Neuronal stem cell (in vitro differentiated cells): Measurements from ENCODE around the gene ZNF169.
"Not testable (repeated sequence)": the region's sequence is repeated elsewhere in the genome, so short reads cannot be mapped to it uniquely, and the experiment has no call there.

Experiments
- DNase-seq: peaks from one replicate; pipeline ENCODE4 v3.0.0-alpha.2; 2013; ENCODE audit warnings: low spot score
- H2AFZ ChIP-seq: one replicate; pipeline ENCODE4 v1.6.1; 2013; ENCODE audit warnings: mild to moderate bottlenecking, low read length, inconsistent platforms
- H2AK5ac ChIP-seq: 2 replicates; pipeline ENCODE4 v1.6.1; 2013; ENCODE audit warnings: low read depth, mild to moderate bottlenecking, inconsistent platforms, low read length, moderate library complexity, mixed read lengths
- H2BK120ac ChIP-seq: 2 replicates; pipeline ENCODE4 v1.6.1; 2013; ENCODE audit warnings: low read depth, mild to moderate bottlenecking, inconsistent platforms, low read length, moderate library complexity, mixed read lengths
- H2BK12ac ChIP-seq: one replicate; pipeline ENCODE4 v1.6.1; 2013; ENCODE audit warnings: low read length, inconsistent platforms
- H2BK15ac ChIP-seq: 2 replicates; pipeline ENCODE4 v1.6.1; 2013; ENCODE audit warnings: mild to moderate bottlenecking, low read length, inconsistent platforms, mixed read lengths
- H2BK5ac ChIP-seq: one replicate; pipeline ENCODE4 v1.6.1; 2013; ENCODE audit warnings: inconsistent platforms, mild to moderate bottlenecking, low read length, moderate library complexity
- H3K14ac ChIP-seq: one replicate; pipeline ENCODE4 v1.6.1; 2013; ENCODE audit warnings: low read length, inconsistent platforms
- H3K18ac ChIP-seq: 2 replicates; pipeline ENCODE4 v1.6.1; 2013; ENCODE audit warnings: low read length, inconsistent platforms
- H3K23ac ChIP-seq: 2 replicates; pipeline ENCODE4 v1.6.1; 2013; ENCODE audit warnings: low read depth, mild to moderate bottlenecking, mixed read lengths, low read length, inconsistent platforms; ENCODE audit not compliant: poor library complexity
- H3K27ac ChIP-seq: replicated peaks from 3 replicates; pipeline ENCODE4 v1.5.1; 2013; ENCODE audit warnings: low read length, inconsistent platforms
- H3K27me3 ChIP-seq, 3 experiments: 2 replicates each; pipeline ENCODE4 v1.6.1; 2013; ENCODE audit warnings: low read length in 3 of 3, mild to moderate bottlenecking in 2 of 3, inconsistent platforms in 1 of 3, low read depth in 1 of 3, mixed read lengths in 1 of 3, moderate library complexity in 1 of 3; ENCODE audit not compliant: control insufficient read depth in 3 of 3, insufficient read depth in 3 of 3
- H3K36me3 ChIP-seq, 2 donors: replicated peaks in 1 of 2; 2 replicates each; pipeline ENCODE4 v1.6.1; 2013; ENCODE audit warnings: low read length in 2 of 2; ENCODE audit not compliant: control insufficient read depth in 2 of 2, insufficient read depth in 2 of 2
- H3K4ac ChIP-seq: 2 replicates; pipeline ENCODE4 v1.6.1; 2013; ENCODE audit warnings: inconsistent platforms, mild to moderate bottlenecking, low read length, moderate library complexity
- H3K4me1 ChIP-seq, 2 donors: 1 replicate in 1 of 2; 2 replicates in 1 of 2; pipeline ENCODE4 v1.6.1; 2013; ENCODE audit warnings: low read length in 2 of 2, low read depth in 1 of 2; ENCODE audit not compliant: control insufficient read depth in 2 of 2, insufficient read depth in 1 of 2
- H3K4me2 ChIP-seq: one replicate; pipeline ENCODE4 v1.6.1; 2013; ENCODE audit warnings: mild to moderate bottlenecking, low read length, inconsistent platforms; ENCODE audit not compliant: insufficient read depth, poor library complexity, severe bottlenecking
- H3K4me3 ChIP-seq, 2 donors: 2 replicates each; pipeline ENCODE4 v1.5.1; 2013; ENCODE audit warnings: low read length in 2 of 2, mild to moderate bottlenecking in 2 of 2, inconsistent platforms in 1 of 2, moderate library complexity in 1 of 2
- H3K79me1 ChIP-seq: one replicate; pipeline ENCODE4 v1.6.1; 2013; ENCODE audit warnings: low read depth, mild to moderate bottlenecking, inconsistent platforms, low read length, moderate library complexity
- H3K9ac ChIP-seq: one replicate; pipeline ENCODE4 v1.6.1; 2013; ENCODE audit warnings: mild to moderate bottlenecking, low read depth, low read length, inconsistent platforms; ENCODE audit not compliant: poor library complexity
- H3K9me3 ChIP-seq, 2 donors: replicated peaks in 1 of 2; 2 replicates each; pipeline versions ENCODE3 to v1.6.1; 2013; ENCODE audit warnings: low read length in 2 of 2, mild to moderate bottlenecking in 2 of 2, inconsistent platforms in 1 of 2, low read depth in 1 of 2, mixed read lengths in 1 of 2, moderate library complexity in 1 of 2; ENCODE audit not compliant: control insufficient read depth in 2 of 2, insufficient read depth in 1 of 2
- H4K8ac ChIP-seq: one replicate; pipeline ENCODE4 v1.6.1; 2013; ENCODE audit warnings: low read depth, mild to moderate bottlenecking, inconsistent platforms, low read length, moderate library complexity
- H4K91ac ChIP-seq: one replicate; pipeline ENCODE4 v1.6.1; 2013; ENCODE audit warnings: low read length, low read depth, mild to moderate bottlenecking, inconsistent platforms; ENCODE audit not compliant: poor library complexity
- WGBS, 2 donors: extraction: QIAGEN DNeasy Blood & Tissue Kit; methylation state at CpG; one replicate each; pipeline ENCODE4 v1.1.7; 2013; ENCODE audit warnings: missing lambda C conversion rate in 2 of 2, mixed read lengths in 1 of 2; ENCODE audit not compliant: insufficient read length in 2 of 2, insufficient replicate concordance in 1 of 2; ENCODE audit errors: extremely low coverage in 2 of 2; 5-methylcytosine and 5-hydroxymethylcytosine counted together

The ZNF169 gene

DNA sequence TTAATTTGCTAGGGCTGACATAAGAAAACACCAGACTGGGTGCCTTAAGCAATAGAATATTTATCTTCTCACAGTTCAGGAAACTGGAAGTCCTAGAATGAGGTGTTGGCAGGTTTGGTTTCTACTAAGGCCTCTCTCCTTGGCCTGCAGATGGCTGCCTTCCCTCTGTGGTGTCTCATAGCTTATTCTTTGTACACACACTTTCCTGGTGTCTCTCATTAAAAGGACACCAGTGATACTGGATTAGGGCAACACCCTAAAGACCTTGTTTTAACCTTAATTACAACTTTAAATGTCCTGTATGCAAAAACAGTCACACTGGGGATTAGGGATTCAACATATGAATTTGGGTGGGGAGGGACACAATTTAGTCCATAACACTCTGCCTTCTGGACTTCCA, 44.2 kb downstream of the ZNF169 start:
- no peaks in the 10 kb centered on the region for H3K9me3 ChIP-seq
- no peak overlapping the region for H3K9ac ChIP-seq
- DNase-seq: no peak
- H3K4me1 ChIP-seq: peaks cover 0 to 6% of the 10 kb centered on the region in 2 donors
- H4K8ac ChIP-seq: no peak overlapping the region
- no peak overlapping the region for H3K14ac ChIP-seq
- no peak overlapping the region for H3K4me3 ChIP-seq
- no peak overlapping the region for H2AK5ac ChIP-seq
- H3K23ac ChIP-seq: no peak overlapping the region
- no peaks in the 10 kb centered on the region for H3K79me1 ChIP-seq
- H3K18ac ChIP-seq: no peak overlapping the region
- no peak overlapping the region for H2BK5ac ChIP-seq
- H3K4ac ChIP-seq: no peak overlapping the region
- H2BK12ac ChIP-seq: no peak overlapping the region
- H2BK120ac ChIP-seq: no peak overlapping the region
- H3K27ac ChIP-seq: no peak overlapping the region
- H3K36me3 ChIP-seq: no peaks in the 10 kb centered on the region
- H2BK15ac ChIP-seq: no peak overlapping the region
- no peak overlapping the region for H3K4me2 ChIP-seq
- no peaks in the 10 kb centered on the region for H3K27me3 ChIP-seq
- H4K91ac ChIP-seq: no peak overlapping the region
- no peak overlapping the region for H2AFZ ChIP-seq

- not testable (repeated sequence) for H3K14ac ChIP-seq, H3K9ac ChIP-seq, H2AK5ac ChIP-seq, H2BK5ac ChIP-seq, H3K36me3 ChIP-seq, H2BK15ac ChIP-seq, H3K27me3 ChIP-seq, DNase-seq, H2BK12ac ChIP-seq, H4K91ac ChIP-seq, H3K23ac ChIP-seq, H3K9me3 ChIP-seq, H3K4me3 ChIP-seq, H3K79me1 ChIP-seq, H3K4ac ChIP-seq, H2BK120ac ChIP-seq, H4K8ac ChIP-seq, H3K27ac ChIP-seq, H3K18ac ChIP-seq, H3K4me2 ChIP-seq, H3K4me1 ChIP-seq, H2AFZ ChIP-seq
- no CpG with 5 or more reads among the region's 15 CpGs for WGBS, 2 donors
Observed at GRCh38 chr9:94315034-94315984, 56.2 kb downstream of the ZNF169 start.

DNA sequence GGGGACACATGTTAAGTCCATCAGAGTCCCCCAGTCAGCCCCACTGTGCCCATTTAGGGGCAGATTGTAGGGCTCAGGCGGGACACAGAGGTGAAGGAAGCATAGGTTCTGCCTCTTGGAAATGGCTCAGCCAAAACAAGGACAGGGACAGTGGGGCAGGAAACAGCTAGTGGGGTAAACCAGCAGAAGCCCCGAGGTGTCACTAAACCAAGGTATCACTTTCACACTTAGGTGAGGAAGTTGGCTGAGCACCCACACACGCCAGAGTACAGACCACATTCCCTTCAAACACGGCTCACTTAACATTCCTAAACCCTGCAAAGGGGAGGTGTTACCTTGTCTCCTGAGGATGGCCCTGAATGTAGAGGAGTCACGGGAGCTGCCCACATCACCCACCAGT, 57.1 kb downstream of the ZNF169 start:
- H3K9ac ChIP-seq, H3K4me2 ChIP-seq: not testable (repeated sequence)

GRCh38 chr9:94317949-94318657, 59.0 kb downstream of the ZNF169 start:
- not testable (repeated sequence) for H3K27me3 ChIP-seq, H2AK5ac ChIP-seq, H3K4me3 ChIP-seq, DNase-seq, H2AFZ ChIP-seq, H3K36me3 ChIP-seq, H4K91ac ChIP-seq, H3K4me1 ChIP-seq, H3K23ac ChIP-seq, H3K79me1 ChIP-seq, H4K8ac ChIP-seq, H3K14ac ChIP-seq, H2BK5ac ChIP-seq, H3K4me2 ChIP-seq, H3K27ac ChIP-seq, H3K9ac ChIP-seq, H2BK15ac ChIP-seq, H3K4ac ChIP-seq, H3K18ac ChIP-seq, H2BK12ac ChIP-seq, H3K9me3 ChIP-seq, H2BK120ac ChIP-seq
- no CpG with 5 or more reads among the region's 10 CpGs for WGBS, 2 donors

More for the DNA sequence above, 57.1 kb downstream of the ZNF169 start:
- not testable (repeated sequence) for H3K4me3 ChIP-seq, H4K8ac ChIP-seq, H2AK5ac ChIP-seq, H2AFZ ChIP-seq, H2BK5ac ChIP-seq, H3K4ac ChIP-seq, H3K9me3 ChIP-seq, H3K23ac ChIP-seq, H3K79me1 ChIP-seq, H2BK120ac ChIP-seq, H2BK15ac ChIP-seq, H3K4me1 ChIP-seq, H3K18ac ChIP-seq, H3K14ac ChIP-seq, H3K27me3 ChIP-seq, H3K36me3 ChIP-seq, H4K91ac ChIP-seq, H2BK12ac ChIP-seq, DNase-seq, H3K27ac ChIP-seq
- no CpG with 5 or more reads among the region's 5 CpGs for WGBS, 2 donors
